Astrocyte (in vitro differentiated cells and primary cell): Measurements from ENCODE around the gene DXO. TPM values are rescaled to one million over a fixed set of nuclear protein-coding genes. Genes with fewer than 3 reads are reported as not detected.

Experiments used
- DNase-seq: peaks from one replicate; pipeline ENCODE4 v3.0.0-alpha.2; 2010; ENCODE audit warnings: low read depth
- FAIRE-seq: peaks from 2 replicates; lab custom pipeline; 2011; peaks lifted over from hg19 to GRCh38; lab: Jason Lieb, UNC
- H2AFZ ChIP-seq: 2 replicates; pipeline ENCODE4 v1.6.0; 2012; ENCODE audit warnings: low read depth, low read length, inconsistent platforms
- H3K27ac ChIP-seq: 2 replicates; pipeline ENCODE4 v1.5.1; 2011; ENCODE audit warnings: low read depth, low read length, inconsistent platforms
- H3K27me3 ChIP-seq: 2 replicates; pipeline ENCODE4 v1.6.0; 2011; ENCODE audit warnings: low read length, inconsistent platforms; ENCODE audit not compliant: insufficient read depth
- H3K36me3 ChIP-seq: 2 replicates; pipeline ENCODE4 v1.5.1; 2011; ENCODE audit warnings: low read length, inconsistent platforms; ENCODE audit not compliant: insufficient read depth
- H3K4me1 ChIP-seq: 2 replicates; pipeline ENCODE4 v1.5.1; 2011; ENCODE audit warnings: low read length, inconsistent platforms; ENCODE audit not compliant: insufficient read depth
- H3K4me2 ChIP-seq: 2 replicates; pipeline ENCODE4 v1.6.0; 2012; ENCODE audit warnings: low read length, inconsistent platforms
- H3K4me3 ChIP-seq: 2 replicates; pipeline ENCODE4 v1.5.1; 2011; ENCODE audit warnings: low read depth, mild to moderate bottlenecking, low read length, inconsistent platforms; ENCODE audit not compliant: insufficient read depth
- H3K79me2 ChIP-seq: 2 replicates; pipeline ENCODE4 v1.6.0; 2012; ENCODE audit warnings: mild to moderate bottlenecking, low read length, inconsistent platforms; ENCODE audit not compliant: insufficient read depth
- H3K9ac ChIP-seq: 2 replicates; pipeline ENCODE4 v1.6.0; 2012; ENCODE audit warnings: mild to moderate bottlenecking, low read length, inconsistent platforms
- H3K9me3 ChIP-seq: 2 replicates; pipeline ENCODE4 v1.5.1; 2012; ENCODE audit warnings: low read depth, mild to moderate bottlenecking, low read length, inconsistent platforms; ENCODE audit not compliant: insufficient read depth
- H4K20me1 ChIP-seq: 2 replicates; pipeline ENCODE4 v1.6.0; 2012; ENCODE audit warnings: low read length, inconsistent platforms; ENCODE audit not compliant: insufficient read depth
- H3K27ac Mint-ChIP-seq: one replicate; pipeline ENCODE4 v1.8.0; 2021; ENCODE audit warnings: mild to moderate bottlenecking, mixed read lengths; ENCODE audit not compliant: unreplicated experiment
- H3K27me3 Mint-ChIP-seq: one replicate; pipeline ENCODE4 v1.8.0; 2021; ENCODE audit warnings: low read depth, mixed read lengths; ENCODE audit not compliant: unreplicated experiment
- H3K36me3 Mint-ChIP-seq: one replicate; pipeline ENCODE4 v1.8.0; 2021; ENCODE audit warnings: low read depth, mixed read lengths; ENCODE audit not compliant: unreplicated experiment
- H3K4me1 Mint-ChIP-seq: one replicate; pipeline ENCODE4 v1.8.0; 2021; ENCODE audit warnings: low read depth, mixed read lengths; ENCODE audit not compliant: unreplicated experiment
- H3K4me3 Mint-ChIP-seq: one replicate; pipeline ENCODE4 v1.8.0; 2021; ENCODE audit warnings: mild to moderate bottlenecking, moderate library complexity, mixed read lengths; ENCODE audit not compliant: unreplicated experiment
- H3K9me3 Mint-ChIP-seq: one replicate; pipeline ENCODE4 v1.8.0; 2021; ENCODE audit warnings: mild to moderate bottlenecking, mixed read lengths; ENCODE audit not compliant: unreplicated experiment
- EZH2 ChIP-seq: IDR thresholded peaks from 2 replicates; pipeline ENCODE4 v1.6.1; 2012; ENCODE audit warnings: mild to moderate bottlenecking, low read length, inconsistent platforms; ENCODE audit not compliant: insufficient read depth
- microRNA-seq: library from miRNA; unstranded; fragments of <30 nt; microRNA quantifications from one replicate; pipeline ENCODE4 v1.2.0, GENCODE V29; 2020
- total RNA-seq: library from RNA; stranded (reverse); gene quantifications from 2 replicates; pipeline ENCODE4 v1.2.1, GENCODE V29; 2021
- TF ChIP-seq, protein P1 (sequence below): IDR thresholded peaks from 2 replicates; pipeline ENCODE4 v1.5.1; 2011; ENCODE audit warnings: low read depth, mild to moderate bottlenecking, inconsistent platforms, low read length, moderate library complexity; ENCODE audit not compliant: insufficient read depth

Gene DXO
- total RNA-seq, 1 donor from 2014 or later = 12.6 TPM

DNA sequence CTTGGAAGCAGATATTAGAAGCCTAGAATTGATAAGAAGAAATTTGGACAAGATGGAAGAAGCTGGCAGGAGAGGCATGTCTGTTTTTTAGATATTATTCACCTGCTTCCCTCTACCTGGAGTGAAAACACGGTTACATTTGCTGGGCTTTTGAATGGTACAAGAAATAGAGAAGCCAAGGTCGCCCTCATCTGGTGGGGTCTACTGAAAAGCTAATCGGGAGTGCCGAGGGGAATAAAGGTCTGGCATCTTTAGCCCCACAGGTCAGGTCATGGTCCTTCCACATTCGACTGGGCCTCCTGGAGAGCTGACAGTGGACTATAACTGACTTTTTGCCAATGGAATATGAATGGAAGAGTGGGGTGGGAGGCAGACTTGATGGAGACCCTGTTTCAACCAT lies 49.0 kb downstream of the DXO start:
- Histone ChIP-seq H3K36me3 (no peaks in the 10 kb centered on the region), H3K4me2 (no peak overlapping the region), H3K9ac (no peak overlapping the region), H3K4me1 (no peaks in the 10 kb centered on the region), H3K79me2 (no peaks in the 10 kb centered on the region), H2AFZ (no peak overlapping the region), H3K27ac (no peak overlapping the region), H3K4me3 (no peak overlapping the region), H3K27me3 (peaks cover 4% of the 10 kb centered on the region), H4K20me1 (no peaks in the 10 kb centered on the region), H3K9me3 (no peaks in the 10 kb centered on the region)
- H3K4me1 Mint-ChIP-seq = no peaks in the 10 kb centered on the region
- H3K9me3 Mint-ChIP-seq = no peaks in the 10 kb centered on the region
- no peak overlapping the region for H3K4me3 Mint-ChIP-seq
- TF ChIP-seq EZH2 = no peak
- TF ChIP-seq, protein P1, sequence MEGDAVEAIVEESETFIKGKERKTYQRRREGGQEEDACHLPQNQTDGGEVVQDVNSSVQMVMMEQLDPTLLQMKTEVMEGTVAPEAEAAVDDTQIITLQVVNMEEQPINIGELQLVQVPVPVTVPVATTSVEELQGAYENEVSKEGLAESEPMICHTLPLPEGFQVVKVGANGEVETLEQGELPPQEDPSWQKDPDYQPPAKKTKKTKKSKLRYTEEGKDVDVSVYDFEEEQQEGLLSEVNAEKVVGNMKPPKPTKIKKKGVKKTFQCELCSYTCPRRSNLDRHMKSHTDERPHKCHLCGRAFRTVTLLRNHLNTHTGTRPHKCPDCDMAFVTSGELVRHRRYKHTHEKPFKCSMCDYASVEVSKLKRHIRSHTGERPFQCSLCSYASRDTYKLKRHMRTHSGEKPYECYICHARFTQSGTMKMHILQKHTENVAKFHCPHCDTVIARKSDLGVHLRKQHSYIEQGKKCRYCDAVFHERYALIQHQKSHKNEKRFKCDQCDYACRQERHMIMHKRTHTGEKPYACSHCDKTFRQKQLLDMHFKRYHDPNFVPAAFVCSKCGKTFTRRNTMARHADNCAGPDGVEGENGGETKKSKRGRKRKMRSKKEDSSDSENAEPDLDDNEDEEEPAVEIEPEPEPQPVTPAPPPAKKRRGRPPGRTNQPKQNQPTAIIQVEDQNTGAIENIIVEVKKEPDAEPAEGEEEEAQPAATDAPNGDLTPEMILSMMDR = no peak
- DNase-seq = no peak
- H3K36me3 Mint-ChIP-seq = no peaks in the 10 kb centered on the region
- H3K27ac Mint-ChIP-seq = no peak overlapping the region
- peaks cover 29% of the 10 kb centered on the region for H3K27me3 Mint-ChIP-seq
- FAIRE-seq = no peak

- no peaks in the 10 kb centered on the region for H3K79me2 ChIP-seq
- H3K4me1 ChIP-seq = no peaks in the 10 kb centered on the region
- H3K36me3 Mint-ChIP-seq = no peaks in the 10 kb centered on the region
- no peak overlapping the region for H3K27ac ChIP-seq
- no peaks in the 10 kb centered on the region for H3K36me3 ChIP-seq
- TF ChIP-seq, protein P1 = no peak
- TF ChIP-seq EZH2 = no peak
- no peak for FAIRE-seq
- no peaks in the 10 kb centered on the region for H3K4me1 Mint-ChIP-seq
- H4K20me1 ChIP-seq = no peaks in the 10 kb centered on the region
- H3K4me3 Mint-ChIP-seq = no peak overlapping the region
- H2AFZ ChIP-seq = no peak overlapping the region
- H3K27me3 Mint-ChIP-seq = peaks cover 23% of the 10 kb centered on the region
- H3K4me2 ChIP-seq = no peak overlapping the region
- no peak overlapping the region for H3K9ac ChIP-seq
- H3K9me3 ChIP-seq = no peaks in the 10 kb centered on the region
- H3K9me3 Mint-ChIP-seq = no peaks in the 10 kb centered on the region
- no peak for DNase-seq
- H3K27ac Mint-ChIP-seq = no peak overlapping the region
- H3K4me3 ChIP-seq = no peak overlapping the region
- no peaks in the 10 kb centered on the region for H3K27me3 ChIP-seq
These were observed 51.1 kb downstream of the DXO start for GRCh38 chr6:31920811-31921210.

Small RNA genes within 50 kb of the gene (microRNA-seq; reads per million reads assigned to microRNA genes)
- gene MIR1236 = 1.9 reads per million

Other genes starting within 250 kb of the DXO start
- gene MPIG6B, start 248.8 kb downstream of the DXO start, total RNA-seq = not detected in 2 replicates
- 62.5 and 72.4 TPM in 2 replicates for gene DDAH2, start 242.8 kb downstream of the DXO start, total RNA-seq
- 484 and 518 TPM in 2 replicates for gene CLIC1, start 235.6 kb downstream of the DXO start, total RNA-seq
- gene MSH5, start 232.1 kb downstream of the DXO start, total RNA-seq = 5.7 and 6.8 TPM in 2 replicates
- 0.72 and 1.2 TPM in 2 replicates for gene SAPCD1, start 209.5 kb downstream of the DXO start, total RNA-seq
- gene VWA7, start 194.8 kb downstream of the DXO start, total RNA-seq = 0.54 and 0.94 TPM in 2 replicates
- gene VARS1, start 176.4 kb downstream of the DXO start, total RNA-seq = 94.8 and 96.3 TPM in 2 replicates
- 43.8 and 44.0 TPM in 2 replicates for gene LSM2, start 165.2 kb downstream of the DXO start, total RNA-seq
- gene HSPA1L, start 156.9 kb downstream of the DXO start, total RNA-seq = 0.98 and 1.1 TPM in 2 replicates
- gene HSPA1A, start 156.6 kb downstream of the DXO start, total RNA-seq = 52.6 and 52.7 TPM in 2 replicates
- gene HSPA1B, start 144.4 kb downstream of the DXO start, total RNA-seq = 64.9 and 77.2 TPM in 2 replicates
- gene NEU1, start 109.3 kb downstream of the DXO start, total RNA-seq = 45.0 and 47.3 TPM in 2 replicates
- gene SLC44A4, start 93.1 kb downstream of the DXO start, total RNA-seq = 0.23 and 0.29 TPM in 2 replicates
- gene EHMT2, start 74.4 kb downstream of the DXO start, total RNA-seq = 32.6 and 35.8 TPM in 2 replicates
- gene ZBTB12, start 70.1 kb downstream of the DXO start, total RNA-seq = 3.7 and 4.6 TPM in 2 replicates
- 0.20 and 0.43 TPM in 2 replicates for gene C2, start 44.4 kb downstream of the DXO start, total RNA-seq
- 1.0 and 1.4 TPM in 2 replicates for gene CFB, start 26.0 kb downstream of the DXO start, total RNA-seq
- gene NELFE, start 13.2 kb downstream of the DXO start, total RNA-seq = 47.7 and 48.1 TPM in 2 replicates
- gene SKIC2, start 13.0 kb downstream of the DXO start, total RNA-seq = 75.3 and 79.1 TPM in 2 replicates
- 3.8 and 4.6 TPM in 2 replicates for gene C4A, start 9.9 kb upstream of the DXO start, total RNA-seq
- 3.2 and 3.7 TPM in 2 replicates for gene C4B, start 42.7 kb upstream of the DXO start, total RNA-seq
- 0.11 and 0.46 TPM in 2 replicates for gene CYP21A2, start 66.3 kb upstream of the DXO start, total RNA-seq
- gene TNXB, start 137.2 kb upstream of the DXO start, total RNA-seq = 1.8 and 2.3 TPM in 2 replicates
- gene ATF6B, start 156.1 kb upstream of the DXO start, total RNA-seq = 68.7 and 70.1 TPM in 2 replicates
- 5.2 TPM in 2 replicates for gene FKBPL, start 158.2 kb upstream of the DXO start, total RNA-seq
- 0.45 and 0.67 TPM in 2 replicates for gene PRRT1, start 179.8 kb upstream of the DXO start, total RNA-seq
- gene PPT2, start 182.0 kb upstream of the DXO start, total RNA-seq = 25.6 and 33.0 TPM in 2 replicates
- gene EGFL8, start 192.5 kb upstream of the DXO start, total RNA-seq = 10.4 and 13.3 TPM in 2 replicates
- 94.8 and 98.1 TPM in 2 replicates for gene AGPAT1, start 203.9 kb upstream of the DXO start, total RNA-seq
- 59.0 and 60.0 TPM in 2 replicates for gene RNF5, start 206.3 kb upstream of the DXO start, total RNA-seq
- gene AGER, start 212.1 kb upstream of the DXO start, total RNA-seq = 7.5 and 9.9 TPM in 2 replicates
- gene PBX2, start 218.1 kb upstream of the DXO start, total RNA-seq = 80.7 and 83.7 TPM in 2 replicates
- gene GPSM3, start 220.5 kb upstream of the DXO start, total RNA-seq = 9.6 and 10.2 TPM in 2 replicates